Epithelial cell of proximal tubule (primary cell): ENCODE results near the gene PKIG. TPM values are rescaled to one million over a fixed set of nuclear protein-coding genes. Genes with fewer than 3 reads are reported as not detected.

Experiments
- DNase-seq: peaks from one replicate; pipeline ENCODE4 v3.0.0-alpha.2; 2011; ENCODE audit warnings: low read depth
- H3K4me3 ChIP-seq: 2 replicates; pipeline ENCODE4 v1.5.1; 2011; ENCODE audit warnings: low read depth, mild to moderate bottlenecking, low read length
- CTCF ChIP-seq: conservative IDR thresholded peaks from 2 replicates; pipeline ENCODE4 v1.5.1; 2012; ENCODE audit warnings: low read depth, mild to moderate bottlenecking, low read length
- total RNA-seq: library from RNA; depleted of rRNA; stranded (reverse); fragments of >200 nt; gene quantifications from 2 replicates; pipeline ENCODE4 v1.2.3, GENCODE V29; 2015

PKIG gene
- total RNA-seq, 1 donor from 2014 or later: 64.3 TPM

DNA sequence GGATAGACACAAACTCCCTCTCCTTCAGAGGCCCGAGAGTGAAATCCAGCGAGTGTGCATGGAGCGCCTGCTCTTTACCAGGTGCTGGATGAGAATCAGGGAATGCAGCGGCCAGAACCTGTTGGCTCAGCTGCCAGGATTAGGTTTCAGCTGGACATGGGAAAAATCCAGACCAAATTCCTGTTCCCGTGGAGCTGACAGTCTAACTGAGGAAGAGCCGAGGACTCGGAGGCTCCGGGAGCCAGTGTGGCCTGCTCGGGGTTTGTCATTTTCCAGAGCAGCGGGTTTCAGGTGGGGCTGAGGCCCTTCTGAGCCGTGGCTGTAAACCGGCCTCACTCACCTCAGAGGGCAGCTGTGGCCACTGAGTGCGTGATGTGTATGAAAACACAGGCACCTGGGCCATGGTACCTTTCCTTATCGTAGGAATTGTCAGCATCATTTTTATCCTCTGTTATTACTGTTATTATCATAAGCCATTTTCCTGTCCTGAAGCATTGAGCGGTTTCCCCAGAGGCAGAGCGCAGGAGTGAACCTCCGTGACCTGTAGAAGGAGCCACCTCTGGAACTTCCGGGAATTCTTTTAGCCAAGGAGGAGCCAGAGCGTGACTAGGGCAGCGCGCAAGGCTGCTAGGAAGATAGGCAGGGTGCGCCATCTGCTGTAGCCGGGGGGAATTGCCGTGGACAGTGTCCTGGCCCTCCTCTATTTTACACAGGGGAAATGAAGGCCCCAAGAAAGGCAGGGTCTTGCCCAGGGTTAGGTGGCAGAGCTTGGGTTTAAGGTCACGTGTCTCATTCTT lies 27.3 kb downstream of the PKIG start:
- peak; percentile 97 for TF ChIP-seq CTCF
- H3K4me3 ChIP-seq: peak overlapping the region; percentile 19
- DNase-seq: peak; percentile 73

DNA sequence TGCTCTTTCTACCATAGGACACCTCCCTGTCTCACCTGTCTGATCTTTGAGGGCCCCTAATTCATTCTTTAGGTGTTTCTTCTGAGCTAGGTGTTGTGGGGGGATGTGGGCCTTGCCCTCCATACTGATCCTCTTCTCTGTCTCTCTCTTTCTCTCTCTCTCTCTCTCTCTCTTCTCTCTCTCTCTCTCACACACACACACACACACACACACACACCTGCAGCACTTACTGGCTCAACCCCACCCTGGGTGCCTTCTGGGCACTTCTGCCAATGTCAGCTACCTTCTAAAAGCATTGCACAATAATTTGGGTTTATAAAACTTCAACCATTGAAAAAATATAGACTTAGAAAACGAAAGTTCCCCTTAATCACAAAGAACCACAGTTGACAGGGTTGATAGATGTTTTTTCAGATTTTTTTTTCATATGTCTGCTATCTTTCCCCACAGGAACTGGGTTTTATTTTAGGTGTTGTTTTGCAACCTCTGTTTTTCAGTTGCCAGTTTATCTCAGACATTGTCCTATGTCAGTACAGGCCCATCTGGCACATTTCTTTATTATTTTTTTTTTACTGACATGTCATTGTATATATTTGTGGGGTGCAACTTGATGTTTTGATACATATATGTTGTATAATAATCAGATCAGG lies 28.1 kb downstream of the PKIG start:
- no peak for DNase-seq
- no peak overlapping the region for H3K4me3 ChIP-seq

GRCh38 chr20:44613575-44613974 lies 31.2 kb downstream of the PKIG start:
- DNase-seq: no peak
- H3K4me3 ChIP-seq: no peak overlapping the region
- TF ChIP-seq CTCF: no peak

More for the DNA sequence above, 28.1 kb downstream of the PKIG start:
- TF ChIP-seq CTCF: no peak

DNA sequence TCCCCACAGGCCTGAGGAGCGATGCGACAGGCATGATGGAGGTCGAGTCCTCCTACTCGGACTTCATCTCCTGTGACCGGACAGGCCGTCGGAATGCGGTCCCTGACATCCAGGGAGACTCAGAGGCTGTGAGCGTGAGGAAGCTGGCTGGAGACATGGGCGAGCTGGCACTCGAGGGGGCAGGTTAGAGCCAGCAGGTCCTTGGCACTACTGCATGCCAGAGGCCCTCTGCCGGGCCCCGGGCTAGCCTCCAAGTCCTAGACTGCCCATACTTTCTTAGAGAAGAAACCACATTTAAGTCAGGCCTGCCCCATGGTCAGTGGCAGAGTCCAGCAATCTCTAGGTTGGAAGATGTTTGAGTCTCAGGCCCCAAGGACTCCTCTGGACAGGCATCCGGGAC lies 32.1 kb downstream of the PKIG start:
- no peak for DNase-seq
- no peak for TF ChIP-seq CTCF
- H3K4me3 ChIP-seq: no peak overlapping the region

- DNase-seq: no peak
- no peak for TF ChIP-seq CTCF
- H3K4me3 ChIP-seq: no peak overlapping the region
These were observed 32.9 kb downstream of the PKIG start for GRCh38 chr20:44615169-44615791.

- DNase-seq: no peak
- TF ChIP-seq CTCF: no peak
These were observed 33.7 kb downstream of the PKIG start for GRCh38 chr20:44615876-44616603.

More at GRCh38 chr20:44615876-44616603, 33.7 kb downstream of the PKIG start:
- H3K4me3 ChIP-seq: no peak overlapping the region
